Astrocyte (in vitro differentiated cells and primary cell): ENCODE measurements around the gene GLRA2. TPM values are rescaled to one million over a fixed set of nuclear protein-coding genes. Genes with fewer than 3 reads are reported as not detected.

Experiments used
- DNase-seq: peaks from one replicate; pipeline ENCODE4 v3.0.0-alpha.2; 2010; ENCODE audit warnings: low read depth
- FAIRE-seq: peaks from 2 replicates; lab custom pipeline; 2011; peaks lifted over from hg19 to GRCh38; lab: Jason Lieb, UNC
- H2AFZ ChIP-seq: 2 replicates; pipeline ENCODE4 v1.6.0; 2012; ENCODE audit warnings: low read depth, low read length, inconsistent platforms
- H3K27ac ChIP-seq: 2 replicates; pipeline ENCODE4 v1.5.1; 2011; ENCODE audit warnings: low read depth, low read length, inconsistent platforms
- H3K27me3 ChIP-seq: 2 replicates; pipeline ENCODE4 v1.6.0; 2011; ENCODE audit warnings: low read length, inconsistent platforms; ENCODE audit not compliant: insufficient read depth
- H3K36me3 ChIP-seq: 2 replicates; pipeline ENCODE4 v1.5.1; 2011; ENCODE audit warnings: low read length, inconsistent platforms; ENCODE audit not compliant: insufficient read depth
- H3K4me1 ChIP-seq: 2 replicates; pipeline ENCODE4 v1.5.1; 2011; ENCODE audit warnings: low read length, inconsistent platforms; ENCODE audit not compliant: insufficient read depth
- H3K4me2 ChIP-seq: 2 replicates; pipeline ENCODE4 v1.6.0; 2012; ENCODE audit warnings: low read length, inconsistent platforms
- H3K4me3 ChIP-seq: 2 replicates; pipeline ENCODE4 v1.5.1; 2011; ENCODE audit warnings: low read depth, mild to moderate bottlenecking, low read length, inconsistent platforms; ENCODE audit not compliant: insufficient read depth
- H3K79me2 ChIP-seq: 2 replicates; pipeline ENCODE4 v1.6.0; 2012; ENCODE audit warnings: mild to moderate bottlenecking, low read length, inconsistent platforms; ENCODE audit not compliant: insufficient read depth
- H3K9ac ChIP-seq: 2 replicates; pipeline ENCODE4 v1.6.0; 2012; ENCODE audit warnings: mild to moderate bottlenecking, low read length, inconsistent platforms
- H3K9me3 ChIP-seq: 2 replicates; pipeline ENCODE4 v1.5.1; 2012; ENCODE audit warnings: low read depth, mild to moderate bottlenecking, low read length, inconsistent platforms; ENCODE audit not compliant: insufficient read depth
- H4K20me1 ChIP-seq: 2 replicates; pipeline ENCODE4 v1.6.0; 2012; ENCODE audit warnings: low read length, inconsistent platforms; ENCODE audit not compliant: insufficient read depth
- H3K27ac Mint-ChIP-seq: one replicate; pipeline ENCODE4 v1.8.0; 2021; ENCODE audit warnings: mild to moderate bottlenecking, mixed read lengths; ENCODE audit not compliant: unreplicated experiment
- H3K27me3 Mint-ChIP-seq: one replicate; pipeline ENCODE4 v1.8.0; 2021; ENCODE audit warnings: low read depth, mixed read lengths; ENCODE audit not compliant: unreplicated experiment
- H3K36me3 Mint-ChIP-seq: one replicate; pipeline ENCODE4 v1.8.0; 2021; ENCODE audit warnings: low read depth, mixed read lengths; ENCODE audit not compliant: unreplicated experiment
- H3K4me1 Mint-ChIP-seq: one replicate; pipeline ENCODE4 v1.8.0; 2021; ENCODE audit warnings: low read depth, mixed read lengths; ENCODE audit not compliant: unreplicated experiment
- H3K4me3 Mint-ChIP-seq: one replicate; pipeline ENCODE4 v1.8.0; 2021; ENCODE audit warnings: mild to moderate bottlenecking, moderate library complexity, mixed read lengths; ENCODE audit not compliant: unreplicated experiment
- H3K9me3 Mint-ChIP-seq: one replicate; pipeline ENCODE4 v1.8.0; 2021; ENCODE audit warnings: mild to moderate bottlenecking, mixed read lengths; ENCODE audit not compliant: unreplicated experiment
- CTCF ChIP-seq: IDR thresholded peaks from 2 replicates; pipeline ENCODE4 v1.5.1; 2011; ENCODE audit warnings: low read depth, mild to moderate bottlenecking, inconsistent platforms, low read length, moderate library complexity; ENCODE audit not compliant: insufficient read depth
- EZH2 ChIP-seq: IDR thresholded peaks from 2 replicates; pipeline ENCODE4 v1.6.1; 2012; ENCODE audit warnings: mild to moderate bottlenecking, low read length, inconsistent platforms; ENCODE audit not compliant: insufficient read depth
- total RNA-seq: library from RNA; stranded (reverse); gene quantifications from 2 replicates; pipeline ENCODE4 v1.2.1, GENCODE V29; 2021

GLRA2 gene
- total RNA-seq, 1 donor from 2014 or later = not detected

DNA sequence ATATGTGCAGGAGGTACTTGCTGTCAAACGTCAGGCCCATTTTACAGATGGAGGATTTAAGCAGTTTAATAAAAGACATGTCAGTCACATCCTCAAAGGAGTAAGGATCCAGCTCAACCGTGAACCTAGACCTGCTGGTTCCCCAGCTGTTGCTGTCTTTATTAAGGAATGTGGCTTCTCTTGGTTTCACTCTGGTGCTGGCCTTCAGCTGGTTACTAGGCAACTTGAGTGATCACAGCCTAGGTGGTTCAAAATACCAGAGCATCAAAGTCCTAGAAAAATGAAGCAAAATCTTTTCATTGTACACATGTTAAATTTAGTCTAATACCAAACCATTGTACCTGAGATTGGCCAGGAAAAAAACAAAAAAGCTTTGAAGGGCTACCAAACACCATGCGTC, 32.7 kb upstream of the GLRA2 start:
- H3K9me3 Mint-ChIP-seq = no peaks in the 10 kb centered on the region
- Histone ChIP-seq H3K4me1 (no peaks in the 10 kb centered on the region), H3K27ac (no peak overlapping the region), H2AFZ (no peak overlapping the region), H3K79me2 (no peaks in the 10 kb centered on the region), H4K20me1 (no peaks in the 10 kb centered on the region), H3K9me3 (no peaks in the 10 kb centered on the region), H3K27me3 (no peaks in the 10 kb centered on the region), H3K4me3 (no peak overlapping the region), H3K9ac (no peak overlapping the region), H3K4me2 (no peak overlapping the region), H3K36me3 (no peaks in the 10 kb centered on the region)
- H3K27me3 Mint-ChIP-seq = no peaks in the 10 kb centered on the region
- TF ChIP-seq CTCF (no peak), EZH2 (no peak)
- peak; percentile 56 for FAIRE-seq
- no peak for DNase-seq
- H3K4me3 Mint-ChIP-seq = no peak overlapping the region
- H3K4me1 Mint-ChIP-seq = peaks cover 5% of the 10 kb centered on the region
- H3K36me3 Mint-ChIP-seq = no peaks in the 10 kb centered on the region
- H3K27ac Mint-ChIP-seq = no peak overlapping the region

DNA sequence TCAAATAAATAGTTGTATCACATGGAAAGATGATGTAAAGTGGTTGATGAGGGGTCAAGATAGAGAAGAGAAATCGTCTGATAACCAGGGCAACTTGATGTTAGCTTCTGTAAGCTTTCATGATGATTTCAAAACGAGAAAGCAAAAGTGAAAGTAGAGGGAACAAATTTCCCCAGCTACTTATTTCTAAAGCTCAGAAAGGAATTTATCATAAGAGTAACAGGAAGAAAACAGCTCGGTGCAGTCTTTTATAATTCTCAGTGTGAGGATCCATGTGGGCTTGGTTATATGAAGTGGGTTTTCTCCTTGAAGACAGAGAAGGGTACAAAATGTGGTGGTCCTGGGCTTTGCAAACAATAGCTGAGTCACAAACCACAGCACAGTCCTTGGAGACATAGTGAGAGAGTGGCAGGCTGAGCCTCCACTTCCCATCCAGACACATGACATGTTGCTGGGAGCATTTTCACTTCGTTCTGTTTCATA, 32.1 kb upstream of the GLRA2 start:
- Histone ChIP-seq H3K27me3 (no peaks in the 10 kb centered on the region), H3K9me3 (no peaks in the 10 kb centered on the region), H3K9ac (no peak overlapping the region), H3K4me2 (peak overlapping the region; percentile 39), H4K20me1 (no peaks in the 10 kb centered on the region), H3K27ac (no peak overlapping the region), H3K79me2 (no peaks in the 10 kb centered on the region), H2AFZ (no peak overlapping the region), H3K4me3 (no peak overlapping the region), H3K36me3 (no peaks in the 10 kb centered on the region), H3K4me1 (no peaks in the 10 kb centered on the region)
- H3K4me1 Mint-ChIP-seq = peaks cover 3% of the 10 kb centered on the region
- H3K4me3 Mint-ChIP-seq = no peak overlapping the region
- peak overlapping the region; percentile 79 for H3K27ac Mint-ChIP-seq
- H3K27me3 Mint-ChIP-seq = no peaks in the 10 kb centered on the region
- TF ChIP-seq EZH2 (no peak), CTCF (no peak)
- H3K9me3 Mint-ChIP-seq = no peaks in the 10 kb centered on the region
- FAIRE-seq = no peak
- no peaks in the 10 kb centered on the region for H3K36me3 Mint-ChIP-seq
- no peak for DNase-seq

DNA sequence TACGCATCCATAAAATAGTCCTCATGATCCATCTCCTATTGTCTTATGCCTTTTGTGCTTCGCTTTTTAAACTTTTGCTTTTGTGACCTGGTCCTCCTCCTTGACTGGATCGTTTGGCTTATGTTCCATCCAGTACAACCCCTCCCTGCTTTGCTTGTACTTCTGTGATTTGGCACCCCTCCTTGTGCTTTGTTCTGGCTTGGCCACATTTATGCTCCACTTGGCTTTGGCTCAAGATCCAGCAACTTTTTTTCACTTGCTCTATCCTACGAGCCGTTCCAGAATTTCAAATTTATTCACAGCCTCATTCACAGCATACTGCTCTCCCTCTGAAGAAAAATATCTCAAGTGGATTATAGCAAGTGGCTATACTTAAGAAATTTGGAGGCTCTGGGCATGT, 28.0 kb upstream of the GLRA2 start:
- H3K27me3 Mint-ChIP-seq = no peaks in the 10 kb centered on the region
- Histone ChIP-seq H3K4me1 (no peaks in the 10 kb centered on the region), H3K36me3 (no peaks in the 10 kb centered on the region), H3K9ac (no peak overlapping the region), H3K4me2 (no peak overlapping the region), H4K20me1 (no peaks in the 10 kb centered on the region), H3K4me3 (no peak overlapping the region), H3K27ac (no peak overlapping the region), H3K27me3 (no peaks in the 10 kb centered on the region), H2AFZ (no peak overlapping the region), H3K9me3 (no peaks in the 10 kb centered on the region), H3K79me2 (no peaks in the 10 kb centered on the region)
- no peaks in the 10 kb centered on the region for H3K9me3 Mint-ChIP-seq
- no peak overlapping the region for H3K27ac Mint-ChIP-seq
- DNase-seq (no peak), FAIRE-seq (peak; percentile 32)
- TF ChIP-seq EZH2 = no peak
- no peak for TF ChIP-seq CTCF
- no peak overlapping the region for H3K4me3 Mint-ChIP-seq
- H3K36me3 Mint-ChIP-seq = no peaks in the 10 kb centered on the region
- peaks cover 3% of the 10 kb centered on the region for H3K4me1 Mint-ChIP-seq
